ENCODE measurements around the gene NLRP12.

Gene NLRP12

GRCh38 chr19:53828531-53828930, 4.4 kb upstream of the NLRP12 start:
- Histone ChIP-seq H3K36me3 (no peaks in the 10 kb centered on the region), H3K4me3 (ENCODE audit: low read depth, low read length) (no peak overlapping the region), H3K27ac (no peak overlapping the region), H3K27me3 (ENCODE audit: insufficient read depth, low read depth, severe bottlenecking) (no peaks in the 10 kb centered on the region), H3K9me3 (ENCODE audit: severe bottlenecking) (no peaks in the 10 kb centered on the region)
- no peak for DNase-seq
- no peak for TF ChIP-seq CTCF (IDR thresholded peaks at IDR 0.05; ENCODE audit: low read depth, low read length)

GRCh38 chr19:53826876-53827275, 2.8 kb upstream of the NLRP12 start:
- H3K27me3 ChIP-seq (ENCODE audit: insufficient read depth, low read depth, severe bottlenecking) = no peaks in the 10 kb centered on the region
- H3K4me3 ChIP-seq (ENCODE audit: low read depth, low read length) = no peak overlapping the region
- no peak for TF ChIP-seq CTCF (IDR thresholded peaks at IDR 0.05; ENCODE audit: low read depth, low read length)
- no peak overlapping the region for H3K27ac ChIP-seq
- no peaks in the 10 kb centered on the region for H3K36me3 ChIP-seq
- no peak for DNase-seq
- no peaks in the 10 kb centered on the region for H3K9me3 ChIP-seq (ENCODE audit: severe bottlenecking)

- H3K36me3 ChIP-seq = no peaks in the 10 kb centered on the region
- H3K4me3 ChIP-seq (ENCODE audit: low read depth, low read length) = no peak overlapping the region
- H3K27ac ChIP-seq = no peak overlapping the region
- DNase-seq = no peak
- TF ChIP-seq CTCF (IDR thresholded peaks at IDR 0.05; ENCODE audit: low read depth, low read length) = no peak
- H3K27me3 ChIP-seq (ENCODE audit: insufficient read depth, low read depth, severe bottlenecking) = no peaks in the 10 kb centered on the region
- no peaks in the 10 kb centered on the region for H3K9me3 ChIP-seq (ENCODE audit: severe bottlenecking)
Measured at GRCh38 chr19:53823380-53824120, 564 bp downstream of the NLRP12 start.

GRCh38 chr19:53819861-53820260, 4.3 kb downstream of the NLRP12 start:
- no peak for DNase-seq
- no peak overlapping the region for H3K27ac ChIP-seq

GRCh38 chr19:53818756-53819155, 5.4 kb downstream of the NLRP12 start:
- no peak for TF ChIP-seq CTCF (IDR thresholded peaks at IDR 0.05; ENCODE audit: low read depth, low read length)
- Histone ChIP-seq H3K36me3 (no peaks in the 10 kb centered on the region), H3K27me3 (ENCODE audit: insufficient read depth, low read depth, severe bottlenecking) (peaks cover 10% of the 10 kb centered on the region)

More at GRCh38 chr19:53819861-53820260, 4.3 kb downstream of the NLRP12 start:
- no peaks in the 10 kb centered on the region for H3K9me3 ChIP-seq (ENCODE audit: severe bottlenecking)
- H3K27me3 ChIP-seq (ENCODE audit: insufficient read depth, low read depth, severe bottlenecking) = peaks cover 6% of the 10 kb centered on the region
- no peak for TF ChIP-seq CTCF (IDR thresholded peaks at IDR 0.05; ENCODE audit: low read depth, low read length)
- no peaks in the 10 kb centered on the region for H3K36me3 ChIP-seq
- H3K4me3 ChIP-seq (ENCODE audit: low read depth, low read length) = no peak overlapping the region

GRCh38 chr19:53813996-53814395, 10.1 kb downstream of the NLRP12 start:
- H3K36me3 ChIP-seq = no peaks in the 10 kb centered on the region
- TF ChIP-seq CTCF (IDR thresholded peaks at IDR 0.05; ENCODE audit: low read depth, low read length) = no peak

More at GRCh38 chr19:53818756-53819155, 5.4 kb downstream of the NLRP12 start:
- no peak overlapping the region for H3K4me3 ChIP-seq (ENCODE audit: low read depth, low read length)
- DNase-seq = no peak
- no peak overlapping the region for H3K27ac ChIP-seq
- no peaks in the 10 kb centered on the region for H3K9me3 ChIP-seq (ENCODE audit: severe bottlenecking)

More at GRCh38 chr19:53813996-53814395, 10.1 kb downstream of the NLRP12 start:
- H3K27ac ChIP-seq = no peak overlapping the region
- H3K9me3 ChIP-seq (ENCODE audit: severe bottlenecking) = no peaks in the 10 kb centered on the region
- no peak overlapping the region for H3K4me3 ChIP-seq (ENCODE audit: low read depth, low read length)
- no peak for DNase-seq
- H3K27me3 ChIP-seq (ENCODE audit: insufficient read depth, low read depth, severe bottlenecking) = peaks cover 46% of the 10 kb centered on the region
